ENCODE measurements around the gene TENT5C.

GRCh38 chr1:117636637-117637425, 31.0 kb downstream of the TENT5C start:
- TF ChIP-seq ZNF274 (IDR thresholded peaks at IDR 0.05; ENCODE audit: insufficient read depth, insufficient read length): no peak
- no peak for TF ChIP-seq ZZZ3 (IDR thresholded peaks at IDR 0.05; ENCODE audit: control insufficient read depth, insufficient read length, low read depth)
- no peak for TF ChIP-seq EP300 (IDR thresholded peaks at IDR 0.05; ENCODE audit: borderline replicate concordance in 1 of 2, control insufficient read depth in 1 of 2, low read depth in 2 of 2, low read length in 2 of 2)
- TF ChIP-seq POLR2AphosphoS2 (IDR thresholded peaks at IDR 0.05; ENCODE audit: low read depth, low read length): no peak
- TF ChIP-seq CTCF (IDR thresholded peaks at IDR 0.05 in 2 of 3, conservative IDR thresholded peaks at IDR 0.05 in 1 of 3; ENCODE audit: control insufficient read depth in 2 of 3, extremely low read depth in 1 of 3, insufficient read depth in 1 of 3, low read depth in 3 of 3, low read length in 3 of 3): no peak
- no peak for TF ChIP-seq SP1 (IDR thresholded peaks at IDR 0.05; ENCODE audit: low read depth, low read length)
- TF ChIP-seq MEF2A (IDR thresholded peaks at IDR 0.05; ENCODE audit: insufficient read depth, low read depth, low read length): no peak
- TF ChIP-seq KAT2A (conservative IDR thresholded peaks at IDR 0.05; ENCODE audit: control insufficient read depth, low read depth, low read length): no peak

Measured in GM12878 (cell line).